Right forelimb (tissue), 1 donor: ENCODE measurements around the gene AFG3L2.
"Not testable (repeated sequence)": the region's sequence is repeated elsewhere in the genome, so short reads cannot be mapped to it uniquely, and the experiment has no call there.

Experiments used
- DNase-seq: peaks from one replicate; pipeline ENCODE4 v3.0.0-alpha.2; 2018

The AFG3L2 gene

GRCh38 chr18:12394428-12394827 is 17.4 kb upstream of the AFG3L2 start:
- DNase-seq: no peak

DNA sequence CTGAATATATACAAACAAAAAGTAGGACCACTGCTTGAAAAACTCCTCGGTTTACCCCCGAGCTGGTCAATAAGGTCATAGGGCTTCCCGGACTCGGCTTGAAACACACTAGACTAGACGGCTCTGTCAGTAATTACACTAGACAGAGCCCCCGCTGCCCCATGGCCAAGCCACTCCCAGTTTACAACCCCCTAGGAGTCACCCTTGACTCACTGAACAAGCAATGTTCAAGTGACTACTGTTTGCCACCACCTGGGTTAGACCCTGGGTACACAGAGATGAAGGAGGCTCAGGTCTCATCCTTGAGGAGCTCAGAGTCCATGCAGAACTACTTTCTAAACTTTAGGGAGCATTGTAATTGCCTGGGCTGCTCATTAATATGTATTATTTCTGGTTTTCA is 17.0 kb upstream of the AFG3L2 start:
- DNase-seq: no peak

- DNase-seq: no peak
Measured at GRCh38 chr18:12393510-12393909, 16.5 kb upstream of the AFG3L2 start.

DNA sequence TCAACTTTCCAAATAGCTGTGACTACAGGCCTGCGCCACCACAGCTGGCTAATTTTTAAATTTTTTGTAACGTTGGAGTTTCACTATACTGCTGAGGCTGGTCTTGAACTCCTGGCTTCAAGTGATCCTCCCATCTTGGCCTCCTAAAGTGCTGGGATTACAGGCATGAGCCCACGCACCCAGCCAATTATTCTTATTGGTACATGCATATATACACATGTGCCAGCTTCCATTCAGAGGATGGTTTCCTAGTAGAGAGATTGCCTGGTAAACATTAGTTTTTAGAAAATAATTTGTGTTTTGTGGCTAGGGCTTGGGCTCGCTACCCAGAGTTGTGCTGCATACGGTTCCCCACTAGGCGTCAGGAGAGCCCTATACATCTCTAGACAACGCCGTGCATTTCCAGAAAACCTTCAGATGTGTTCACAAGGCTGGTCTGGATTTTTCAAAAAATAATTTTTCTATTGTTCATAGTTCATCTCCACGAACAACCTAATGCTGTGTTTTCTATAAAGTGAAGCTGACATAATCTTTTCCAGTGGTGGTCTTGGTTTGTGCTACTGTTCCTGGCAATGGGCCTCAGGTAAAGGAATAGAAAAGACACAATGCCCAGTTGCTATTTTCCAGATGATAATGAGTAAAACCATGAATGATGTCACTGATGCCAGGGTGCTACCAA is 14.6 kb upstream of the AFG3L2 start:
- DNase-seq: peak; percentile 68

- no peak for DNase-seq
Measured at GRCh38 chr18:12388442-12388841, 11.4 kb upstream of the AFG3L2 start.

GRCh38 chr18:12384261-12384660 is 7.2 kb upstream of the AFG3L2 start:
- DNase-seq: no peak

DNA sequence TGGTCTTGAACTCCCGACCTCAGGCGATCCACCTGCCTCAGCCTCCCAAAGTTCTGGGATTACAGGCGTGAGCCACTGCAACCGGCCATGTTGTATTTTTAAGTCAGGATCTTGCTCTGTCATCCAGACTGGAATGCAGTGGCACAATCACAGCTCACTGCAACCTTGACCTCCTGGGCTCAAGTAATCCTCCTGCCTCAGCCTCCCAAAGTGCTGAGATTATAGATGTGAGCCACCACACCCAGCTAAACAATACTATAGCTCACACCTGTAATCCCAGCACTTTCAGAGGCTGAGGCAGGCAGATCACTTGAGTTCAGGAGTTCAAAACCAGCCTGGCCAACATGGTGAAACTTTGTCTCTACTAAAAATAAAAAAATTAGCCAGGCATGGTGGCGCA is 6.7 kb upstream of the AFG3L2 start:
- DNase-seq: not testable (repeated sequence)

DNA sequence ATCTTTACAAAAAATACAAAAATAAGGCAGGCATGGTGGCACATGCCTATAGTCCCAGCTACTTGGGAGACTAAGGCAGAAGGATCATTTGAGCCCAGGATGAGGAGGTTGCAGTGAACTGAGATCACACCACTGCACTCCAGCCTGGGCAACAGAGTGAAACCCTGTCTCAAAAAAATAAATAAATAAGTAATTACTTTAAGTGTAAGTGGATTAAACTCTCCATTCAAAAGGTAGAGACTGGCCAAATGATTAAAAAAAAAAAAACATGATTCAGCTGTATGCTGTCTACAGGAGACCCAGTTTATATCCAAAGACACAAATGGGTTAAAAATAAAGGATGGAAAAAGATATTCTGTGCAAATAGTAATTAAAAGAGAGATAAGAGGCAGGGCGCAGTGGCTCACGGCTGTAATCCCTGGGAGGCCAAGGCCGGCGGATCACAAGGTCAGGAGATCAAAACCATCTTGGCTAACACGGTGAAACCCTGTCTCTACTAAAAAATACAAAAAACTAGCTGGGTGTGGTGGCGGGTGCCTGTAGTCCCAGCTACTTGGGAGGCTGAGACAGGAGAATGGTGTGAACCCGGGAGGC is 5.3 kb upstream of the AFG3L2 start:
- not testable (repeated sequence) for DNase-seq

DNA sequence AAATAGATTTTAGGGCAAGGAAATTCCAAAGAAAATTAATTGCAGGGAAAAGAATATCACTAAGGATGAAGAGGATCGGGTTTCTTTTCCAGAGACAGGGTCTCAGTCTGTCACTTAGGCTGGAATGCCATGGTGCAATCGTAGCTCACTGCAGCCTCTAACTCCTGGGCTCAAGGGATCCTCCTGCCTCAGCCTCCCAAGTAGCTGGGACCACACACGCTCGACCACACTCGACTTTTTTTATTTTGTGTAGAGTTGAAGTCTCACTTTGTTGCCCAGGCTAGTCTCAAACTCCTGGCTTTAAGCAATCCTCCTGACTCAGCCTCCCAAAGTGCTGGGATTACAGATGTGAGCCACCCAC is 1.2 kb upstream of the AFG3L2 start:
- not testable (repeated sequence) for DNase-seq

- DNase-seq: no peak
Measured at GRCh38 chr18:12377556-12378197, 650 bp upstream of the AFG3L2 start.

- peak; percentile 54 for DNase-seq
Measured at GRCh38 chr18:12376034-12376753, 833 bp downstream of the AFG3L2 start.

- no peak for DNase-seq
Measured at GRCh38 chr18:12374401-12374800, 2.6 kb downstream of the AFG3L2 start.

DNA sequence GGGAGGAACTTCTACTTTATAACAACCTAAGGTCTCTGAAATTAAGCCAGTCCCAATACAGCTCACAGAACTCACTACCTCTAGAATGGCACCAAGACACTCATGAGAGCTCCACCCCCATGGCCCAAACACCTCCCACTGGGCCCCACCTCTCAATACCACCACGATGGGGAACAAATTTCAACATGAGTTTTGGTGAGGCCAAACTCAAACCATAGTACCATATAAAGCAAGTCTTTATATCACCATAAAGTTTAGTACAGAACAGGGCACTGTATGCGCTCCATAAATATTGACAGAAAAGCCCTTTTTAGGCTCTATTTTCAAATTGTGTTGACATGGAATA is 3.3 kb downstream of the AFG3L2 start:
- no peak for DNase-seq

GRCh38 chr18:12373116-12373770 is 3.8 kb downstream of the AFG3L2 start:
- no peak for DNase-seq

GRCh38 chr18:12372406-12372805 is 4.6 kb downstream of the AFG3L2 start:
- DNase-seq: no peak

GRCh38 chr18:12371590-12371989 is 5.4 kb downstream of the AFG3L2 start:
- no peak for DNase-seq

DNA sequence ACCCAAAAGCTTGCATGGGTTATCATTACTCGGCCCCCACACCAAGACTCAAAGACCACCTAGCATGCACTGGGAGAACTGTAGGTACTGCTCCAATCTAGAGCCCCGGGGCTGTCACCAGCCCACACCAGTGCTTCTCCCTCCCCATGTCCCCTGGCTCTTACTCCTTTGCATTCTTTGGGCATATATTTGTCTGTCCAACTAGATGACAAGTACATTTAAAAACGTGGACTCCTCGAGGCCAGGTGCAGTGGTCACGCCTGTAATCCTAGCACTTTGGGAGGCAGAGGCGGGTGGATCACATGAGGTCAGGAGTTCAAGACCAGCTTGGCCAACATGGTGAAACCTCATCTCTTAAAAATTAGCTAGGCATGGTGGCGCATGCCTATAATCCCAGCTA is 7.8 kb downstream of the AFG3L2 start:
- DNase-seq: no peak

DNA sequence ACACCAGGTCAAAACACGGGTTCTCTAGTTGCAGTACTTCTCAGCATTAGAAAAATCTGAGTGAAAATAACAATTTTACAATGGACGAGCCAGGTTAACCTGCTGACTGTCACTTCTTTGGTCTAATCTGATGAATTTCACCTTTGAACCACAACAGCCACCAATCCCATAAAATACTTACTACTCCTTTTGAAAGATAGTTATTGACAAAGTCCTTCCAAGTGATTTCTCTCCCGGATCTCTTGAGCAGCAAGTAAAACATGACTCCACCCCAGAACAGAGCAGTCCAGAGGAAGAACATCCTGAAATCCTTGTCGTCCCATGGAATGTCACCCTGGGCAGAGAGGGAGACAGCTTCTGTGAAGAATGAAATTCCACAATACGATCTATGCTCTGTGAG is 10.2 kb downstream of the AFG3L2 start:
- no peak for DNase-seq

- DNase-seq: no peak
Measured at GRCh38 chr18:12366379-12366778, 10.6 kb downstream of the AFG3L2 start.

- no peak for DNase-seq
Measured at GRCh38 chr18:12362473-12363174, 14.4 kb downstream of the AFG3L2 start.

GRCh38 chr18:12361770-12362378 is 15.2 kb downstream of the AFG3L2 start:
- DNase-seq: no peak

DNA sequence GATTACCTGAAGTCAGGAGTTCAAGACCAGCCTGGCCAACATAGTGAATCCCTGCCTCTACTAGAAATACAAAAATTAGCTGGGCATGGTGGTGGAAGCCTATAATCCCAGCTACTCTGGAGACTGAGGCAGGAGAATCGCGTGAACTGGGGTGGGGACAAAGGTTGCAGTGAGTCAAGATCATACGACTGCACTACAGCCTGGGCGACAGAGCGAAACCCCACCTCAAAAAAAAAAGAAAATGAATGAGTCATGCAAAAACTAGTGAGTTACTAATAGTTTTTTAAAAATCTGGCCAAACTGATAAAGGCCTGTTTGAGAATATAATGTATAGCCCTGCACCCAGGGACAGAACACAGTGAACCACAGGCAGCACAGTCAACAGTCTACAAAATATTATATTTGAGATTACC is 17.5 kb downstream of the AFG3L2 start:
- DNase-seq: no peak
